Activated CD8-positive, alpha-beta memory T cell treated with anti-CD3 and anti-CD28 coated beads for 36 hours (primary cell): ENCODE measurements around the gene RFX4. TPM values are rescaled to one million over a fixed set of nuclear protein-coding genes. Genes with fewer than 3 reads are reported as not detected.

ENCODE experiments used
- CTCF ChIA-PET: fragments of 350-600 bp; sonication (Branson Sonifier 250); formaldehyde crosslinking; loops from one replicate; lab custom pipeline; 2021; ENCODE audit warnings: antibody characterized with exemption; lab: Charles Lee
- POLR2A ChIA-PET: fragments of 350-600 bp; sonication (Branson Sonifier 250); formaldehyde crosslinking; loops from one replicate; lab custom pipeline; 2021; ENCODE audit warnings: antibody characterized with exemption; lab: Charles Lee
- total RNA-seq, 2 experiments: library from RNA; stranded (reverse); gene quantifications; one replicate each; pipeline ENCODE4 v1.2.3, GENCODE V29; 2021

The RFX4 gene
- total RNA-seq, 2 experiments from 2014 or later: not detected

- POLR2A ChIA-PET: no interaction called here
- CTCF ChIA-PET: no interaction called here
Measured at GRCh38 chr12:106643000-106643399, 60.2 kb downstream of the RFX4 start.

- POLR2A ChIA-PET: no interaction called here
- CTCF ChIA-PET: interaction anchor here (1.1 kb wide), 1 partner anchor 11 kb away, joined by 3 read pairs; no protein-coding TSS in a partner anchor
Measured at GRCh38 chr12:106644335-106645073, 61.7 kb downstream of the RFX4 start.

- CTCF ChIA-PET: interaction anchor here (1.1 kb wide), 1 partner anchor 11 kb away, joined by 3 read pairs; no protein-coding TSS in a partner anchor
Measured at GRCh38 chr12:106645074-106645421, 62.2 kb downstream of the RFX4 start.

GRCh38 chr12:106645465-106646330 lies 62.9 kb downstream of the RFX4 start:
- ChIA-PET CTCF (interaction anchor here (1.1 kb wide), 1 partner anchor 12 kb away, joined by 3 read pairs; no protein-coding TSS in a partner anchor), POLR2A (no interaction called here)

More at GRCh38 chr12:106645074-106645421, 62.2 kb downstream of the RFX4 start:
- POLR2A ChIA-PET: no interaction called here

GRCh38 chr12:106646472-106646871 lies 63.7 kb downstream of the RFX4 start:
- CTCF ChIA-PET: no interaction called here
- POLR2A ChIA-PET: no interaction called here

- CTCF ChIA-PET: no interaction called here
- POLR2A ChIA-PET: no interaction called here
Measured at GRCh38 chr12:106647793-106648514, 65.2 kb downstream of the RFX4 start.

GRCh38 chr12:106648736-106649135 lies 65.9 kb downstream of the RFX4 start:
- POLR2A ChIA-PET: no interaction called here
- CTCF ChIA-PET: no interaction called here

- POLR2A ChIA-PET: no interaction called here
Measured at GRCh38 chr12:106651552-106651951, 68.7 kb downstream of the RFX4 start.

GRCh38 chr12:106652510-106653015 lies 69.8 kb downstream of the RFX4 start:
- CTCF ChIA-PET: no interaction called here

More at GRCh38 chr12:106651552-106651951, 68.7 kb downstream of the RFX4 start:
- CTCF ChIA-PET: no interaction called here

GRCh38 chr12:106655577-106655976 lies 72.8 kb downstream of the RFX4 start:
- ChIA-PET CTCF (no interaction called here), POLR2A (no interaction called here)

More at GRCh38 chr12:106652510-106653015, 69.8 kb downstream of the RFX4 start:
- POLR2A ChIA-PET: no interaction called here

- CTCF ChIA-PET: interaction anchor here (1.2 kb wide), 1 partner anchor 243 kb away, joined by 5 read pairs; no protein-coding TSS in a partner anchor
- POLR2A ChIA-PET: no interaction called here
Measured at GRCh38 chr12:106657488-106657887, 74.7 kb downstream of the RFX4 start.

GRCh38 chr12:106663385-106663784 lies 80.6 kb downstream of the RFX4 start:
- ChIA-PET CTCF (no interaction called here), POLR2A (no interaction called here)

- CTCF ChIA-PET: no interaction called here
Measured at GRCh38 chr12:106669216-106669615, 86.4 kb downstream of the RFX4 start.

GRCh38 chr12:106670131-106670530 lies 87.3 kb downstream of the RFX4 start:
- CTCF ChIA-PET: no interaction called here

More at GRCh38 chr12:106669216-106669615, 86.4 kb downstream of the RFX4 start:
- POLR2A ChIA-PET: no interaction called here

GRCh38 chr12:106671840-106672239 lies 89.0 kb downstream of the RFX4 start:
- CTCF ChIA-PET: no interaction called here
- POLR2A ChIA-PET: no interaction called here

More at GRCh38 chr12:106670131-106670530, 87.3 kb downstream of the RFX4 start:
- POLR2A ChIA-PET: no interaction called here

GRCh38 chr12:106672314-106673025 lies 89.7 kb downstream of the RFX4 start:
- CTCF ChIA-PET: no interaction called here

GRCh38 chr12:106673141-106673540 lies 90.3 kb downstream of the RFX4 start:
- ChIA-PET POLR2A (no interaction called here), CTCF (no interaction called here)

More at GRCh38 chr12:106672314-106673025, 89.7 kb downstream of the RFX4 start:
- POLR2A ChIA-PET: no interaction called here

- ChIA-PET CTCF (no interaction called here), POLR2A (no interaction called here)
Measured at GRCh38 chr12:106675651-106676435, 93.0 kb downstream of the RFX4 start.
